H1 (cell line): ENCODE data around the gene NAV3. TPM values are rescaled to one million over a fixed set of nuclear protein-coding genes. Genes with fewer than 3 reads are reported as not detected.

ENCODE experiments used
- EP300 ChIP-seq, 2 experiments: IDR thresholded peaks; 1 replicate in 1 of 2; 2 replicates in 1 of 2; pipeline ENCODE4 v1.6.1; 2011 to 2012; ENCODE audit warnings: low read depth in 2 of 2, low read length in 2 of 2, mild to moderate bottlenecking in 2 of 2, borderline replicate concordance in 1 of 2, inconsistent platforms in 1 of 2, moderate library complexity in 1 of 2
- POLR2A ChIP-seq, 2 experiments: IDR thresholded peaks; 1 replicate in 1 of 2; 2 replicates in 1 of 2; pipeline ENCODE4 v1.6.1; 2011; ENCODE audit warnings: low read depth in 2 of 2, low read length in 2 of 2, mild to moderate bottlenecking in 2 of 2; ENCODE audit errors: control extremely low read depth in 1 of 2
- RNF2 ChIP-seq: fragments of 200-900, 300-1000 bp; sonication (generic); IDR thresholded peaks from 2 replicates; pipeline ENCODE4 v1.7.1; 2016; ENCODE audit warnings: borderline replicate concordance, low read depth, mild to moderate bottlenecking, antibody characterized with exemption, low read length; ENCODE audit not compliant: poor library complexity, severe bottlenecking; ENCODE audit errors: missing control alignments
- SRF ChIP-seq: IDR thresholded peaks from 2 replicates; pipeline ENCODE4 v1.6.1; 2011; ENCODE audit warnings: mild to moderate bottlenecking, low read depth, low read length, moderate library complexity
- polyA plus RNA-seq, 7 experiments: library from polyadenylated mRNA; depleted of rRNA in 3 of 7; stranded (reverse) in 5 of 7; unstranded in 2 of 7; fragments of >200 nt in 5 of 7; fragments of 200-250 nt in 2 of 7; gene quantifications; 1 replicate in 5 of 7; 2 replicates in 1 of 7; 4 replicates in 1 of 7; pipeline versions ENCODE4 v1.2.1 to v1.2.3, GENCODE V29; 2011 to 2013; ENCODE audit warnings: missing spikeins in 2 of 7, mixed read lengths in 2 of 7
- total RNA-seq: library from RNA; stranded (reverse); fragmentation: NEBNext Ultra II Directional; extraction: Animal tissue kit (Norgen Biotek cat#: 25700); gene quantifications from 2 replicates; pipeline ENCODE4 v1.2.1, GENCODE V29; 2021

The NAV3 gene
- total and polyA plus RNA-seq, 2 of the 8 experiments (the other 6 are each of a cell fraction or from before 2014, with no cell fraction given), result 0.47 to 5.0 TPM

DNA sequence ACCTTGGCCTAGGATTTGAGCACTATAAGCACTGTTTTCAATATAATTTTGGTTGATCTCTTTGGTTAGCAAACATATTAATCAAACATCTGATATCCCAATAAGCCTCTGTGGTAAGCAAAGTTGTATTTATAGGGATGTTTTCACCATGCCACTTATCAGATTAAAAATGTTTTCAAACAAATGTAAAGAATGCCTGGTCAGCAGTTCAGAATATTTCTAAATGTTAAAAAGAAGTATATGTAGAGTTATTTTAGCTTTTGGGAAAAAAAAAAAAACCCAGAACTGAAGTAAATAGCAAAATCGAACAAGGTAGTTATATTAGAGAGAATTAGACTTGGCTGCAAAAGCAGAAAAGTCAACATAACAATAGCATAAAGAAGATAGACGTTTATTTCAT lies 3.9 kb downstream of the NAV3 start (continued):
- TF ChIP-seq EP300 (IDR thresholded peaks at IDR 0.05; ENCODE audit: borderline replicate concordance in 1 of 2, low read depth in 2 of 2, low read length in 2 of 2) (no peak), SRF (no peak), RNF2 (no peak), POLR2A (IDR thresholded peaks at IDR 0.05; ENCODE audit: control extremely low read depth in 1 of 2, low read depth in 2 of 2, low read length in 2 of 2) (no peak)
